ENCODE results near the gene IL23R.

DNA sequence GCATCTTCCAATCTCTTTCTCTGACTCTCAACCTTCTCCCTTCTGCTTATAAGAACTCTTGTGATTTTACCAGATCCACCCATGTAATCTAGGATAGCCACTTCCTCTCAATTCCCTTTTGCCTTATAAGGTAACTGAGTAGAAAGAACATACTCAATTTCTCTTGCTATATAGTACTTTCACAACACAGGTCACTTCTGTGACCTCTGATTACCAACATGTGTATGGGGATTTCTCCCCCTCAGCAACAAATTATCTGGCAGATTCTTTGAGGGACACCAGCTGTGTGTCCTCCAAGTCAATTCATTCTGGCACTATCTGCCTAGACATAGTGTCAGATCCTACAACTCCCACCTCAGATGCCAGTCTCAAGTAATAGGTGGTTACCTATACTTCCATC, 62.5 kb downstream of the IL23R start:
- TF ChIP-seq SIN3A (IDR thresholded peaks at IDR 0.05; ENCODE audit: borderline replicate concordance, insufficient read depth, low read depth, low read length): no peak
- TF ChIP-seq, protein P1, sequence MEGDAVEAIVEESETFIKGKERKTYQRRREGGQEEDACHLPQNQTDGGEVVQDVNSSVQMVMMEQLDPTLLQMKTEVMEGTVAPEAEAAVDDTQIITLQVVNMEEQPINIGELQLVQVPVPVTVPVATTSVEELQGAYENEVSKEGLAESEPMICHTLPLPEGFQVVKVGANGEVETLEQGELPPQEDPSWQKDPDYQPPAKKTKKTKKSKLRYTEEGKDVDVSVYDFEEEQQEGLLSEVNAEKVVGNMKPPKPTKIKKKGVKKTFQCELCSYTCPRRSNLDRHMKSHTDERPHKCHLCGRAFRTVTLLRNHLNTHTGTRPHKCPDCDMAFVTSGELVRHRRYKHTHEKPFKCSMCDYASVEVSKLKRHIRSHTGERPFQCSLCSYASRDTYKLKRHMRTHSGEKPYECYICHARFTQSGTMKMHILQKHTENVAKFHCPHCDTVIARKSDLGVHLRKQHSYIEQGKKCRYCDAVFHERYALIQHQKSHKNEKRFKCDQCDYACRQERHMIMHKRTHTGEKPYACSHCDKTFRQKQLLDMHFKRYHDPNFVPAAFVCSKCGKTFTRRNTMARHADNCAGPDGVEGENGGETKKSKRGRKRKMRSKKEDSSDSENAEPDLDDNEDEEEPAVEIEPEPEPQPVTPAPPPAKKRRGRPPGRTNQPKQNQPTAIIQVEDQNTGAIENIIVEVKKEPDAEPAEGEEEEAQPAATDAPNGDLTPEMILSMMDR (IDR thresholded peaks at IDR 0.05): no peak
